OCI-LY3 (cell line): ENCODE data around the gene UBE2D4.
"Not testable (repeated sequence)": the region's sequence is repeated elsewhere in the genome, so short reads cannot be mapped to it uniquely, and the experiment has no call there.

ENCODE experiments used
- H2AFZ ChIP-seq: fragments of 200-600, 300-600 bp; shearing (Covaris generic); 2 replicates; pipeline ENCODE4 v1.6.0; 2014; ENCODE audit warnings: antibody characterized with exemption, low read depth, low read length
- H3K27ac ChIP-seq: fragments of 200-600, 300-600 bp; sonication (generic); 2 replicates; pipeline ENCODE4 v1.5.1; 2014; ENCODE audit warnings: mild to moderate bottlenecking, low read length, moderate library complexity, mixed read lengths
- H3K27me3 ChIP-seq: fragments of 200-600, 300-600 bp; sonication (generic); 2 replicates; pipeline ENCODE4 v1.6.1; 2014; ENCODE audit warnings: low read depth, low read length, mixed read lengths
- H3K36me3 ChIP-seq: fragments of 200-600, 300-600 bp; sonication (generic); replicated peaks from 2 replicates; pipeline ENCODE3; 2014; ENCODE audit warnings: low read depth, low read length, mixed read lengths
- H3K4me1 ChIP-seq: fragments of 300-600, 200-600 bp; sonication (generic); 2 replicates; pipeline ENCODE4 v1.6.1; 2014; ENCODE audit warnings: low read length, mixed read lengths
- H3K4me2 ChIP-seq: fragments of 200-600, 300-600 bp; sonication (generic); 2 replicates; pipeline ENCODE4 v1.6.1; 2014; ENCODE audit warnings: low read length, mixed read lengths
- H3K4me3 ChIP-seq: fragments of 300-600, 200-600 bp; sonication (generic); 2 replicates; pipeline ENCODE4 v1.5.1; 2014; ENCODE audit warnings: antibody characterized with exemption, mild to moderate bottlenecking, low read length, moderate library complexity
- H3K79me2 ChIP-seq: fragments of 300-600, 200-600 bp; shearing (Covaris generic); 2 replicates; pipeline ENCODE4 v1.6.1; 2014; ENCODE audit warnings: mild to moderate bottlenecking, low read length, mixed read lengths
- H3K9ac ChIP-seq: fragments of 300-600, 200-600 bp; shearing (Covaris generic); 2 replicates; pipeline ENCODE4 v1.6.0; 2014; ENCODE audit warnings: mild to moderate bottlenecking, low read length, moderate library complexity
- H3K9me3 ChIP-seq: fragments of 200-600, 300-600 bp; shearing (Covaris generic); 2 replicates; pipeline ENCODE4 v1.6.1; 2014; ENCODE audit warnings: low read length, mixed read lengths; ENCODE audit not compliant: insufficient read depth
- H4K20me1 ChIP-seq: fragments of 200-600, 300-600 bp; sonication (generic); 2 replicates; pipeline ENCODE4 v1.6.1; 2016; ENCODE audit warnings: low read length, mixed read lengths; ENCODE audit not compliant: insufficient read depth
- EZH2phosphoT487 ChIP-seq: fragments of 200-600 bp; shearing (Covaris generic); IDR thresholded peaks from 2 replicates; pipeline ENCODE4 v1.6.1; 2018; ENCODE audit warnings: antibody characterized with exemption, mixed run types, low read depth
- TF ChIP-seq, protein P1 (sequence below): fragments of 200-600, 300-600 bp; sonication (generic); IDR thresholded peaks from 2 replicates; pipeline ENCODE4 v1.5.1; 2014; ENCODE audit warnings: antibody characterized with exemption, low read length, low read depth

The UBE2D4 gene

DNA sequence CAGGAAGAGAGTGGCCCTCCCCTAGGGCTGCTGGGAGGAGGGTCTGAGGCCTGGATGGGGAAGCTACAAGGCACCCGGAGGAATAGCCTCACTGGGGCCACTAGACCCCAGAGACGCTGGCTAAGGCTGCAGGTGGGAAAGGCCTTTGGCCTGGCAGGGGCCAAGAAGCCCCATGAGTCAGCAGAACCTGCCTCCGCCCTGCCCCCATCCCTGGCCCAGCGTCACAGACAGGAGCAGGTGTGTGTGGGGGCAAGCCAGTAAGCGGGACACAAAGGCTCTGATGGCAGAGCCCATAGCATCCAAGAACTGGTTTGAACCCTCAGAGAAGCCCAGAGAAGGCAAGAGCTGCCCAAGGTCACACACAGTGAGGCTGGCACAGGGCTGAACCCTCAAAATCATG is 44.5 kb downstream of the UBE2D4 start:
- not testable (repeated sequence) for H3K27me3 ChIP-seq, H4K20me1 ChIP-seq, H3K79me2 ChIP-seq, H3K36me3 ChIP-seq, H3K4me2 ChIP-seq, H3K9ac ChIP-seq, H3K27ac ChIP-seq, H3K4me3 ChIP-seq, H3K4me1 ChIP-seq, H2AFZ ChIP-seq, H3K9me3 ChIP-seq

DNA sequence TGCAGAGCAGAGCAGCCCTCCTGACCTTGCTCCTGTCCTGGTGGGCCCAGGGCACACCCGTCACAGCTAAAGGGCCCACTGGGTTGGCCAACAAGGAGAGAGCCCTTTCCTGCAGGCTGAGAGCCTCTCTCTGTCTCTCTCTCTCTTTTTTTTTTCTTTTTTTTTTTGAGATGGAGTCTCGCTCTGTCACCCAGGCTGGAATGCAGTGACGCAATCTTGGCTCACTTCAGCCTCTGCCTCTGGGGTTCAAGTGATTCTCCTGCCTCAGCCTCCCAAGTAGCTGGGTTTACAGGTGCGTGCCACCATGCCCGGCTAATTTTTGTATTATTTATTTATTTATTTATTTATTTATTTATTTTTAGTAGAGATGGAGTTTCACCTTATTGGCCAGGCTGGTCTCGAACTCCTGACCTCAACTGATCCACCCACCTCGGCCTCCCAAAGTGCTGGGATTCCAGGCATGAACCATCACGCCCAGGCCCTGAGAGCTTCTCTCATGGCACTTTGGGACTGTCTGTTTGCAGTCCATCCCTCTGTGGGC is 47.9 kb downstream of the UBE2D4 start:
- H3K4me3 ChIP-seq, H2AFZ ChIP-seq, H3K9ac ChIP-seq, H3K79me2 ChIP-seq, H3K27me3 ChIP-seq, H3K9me3 ChIP-seq, H4K20me1 ChIP-seq, H3K4me1 ChIP-seq, H3K4me2 ChIP-seq, H3K36me3 ChIP-seq, H3K27ac ChIP-seq: not testable (repeated sequence)

DNA sequence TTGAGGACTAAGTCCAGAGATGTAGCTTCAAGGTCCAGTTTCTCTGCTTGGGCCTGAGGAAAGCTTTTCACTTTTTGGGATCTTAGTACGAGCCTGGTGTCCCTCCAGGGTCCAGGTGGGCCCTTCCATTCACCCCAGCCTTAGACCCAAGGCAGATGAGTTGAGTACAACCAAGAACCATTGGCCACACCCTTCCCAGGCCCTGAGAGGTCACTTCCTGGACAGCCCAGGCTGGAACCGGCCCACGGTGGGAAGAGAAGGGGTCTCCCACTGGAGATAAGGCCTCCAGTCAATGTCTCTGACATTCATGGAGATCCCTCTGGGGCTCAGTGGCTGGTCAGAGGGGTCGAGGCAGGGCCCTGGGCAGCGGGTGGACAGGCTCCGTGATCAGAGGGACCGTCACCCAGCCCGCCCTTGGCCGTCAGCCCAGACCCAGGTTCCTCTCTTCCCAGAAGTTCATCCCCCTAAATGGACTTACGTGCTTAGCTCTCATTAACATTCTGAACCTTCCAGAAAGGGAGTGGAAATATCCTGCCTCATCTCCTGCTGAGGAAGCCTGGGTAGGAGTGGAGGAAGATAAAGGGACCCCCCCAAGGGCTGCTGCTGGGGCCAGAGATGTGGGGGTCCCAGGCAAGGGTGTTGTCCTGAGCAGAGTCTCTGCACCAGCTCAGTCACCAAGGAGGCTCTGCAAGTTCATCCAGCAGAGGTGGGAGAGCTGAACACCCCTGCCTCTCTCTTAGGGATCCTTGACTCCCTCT is 48.7 kb downstream of the UBE2D4 start:
- H3K36me3 ChIP-seq, H3K4me2 ChIP-seq, H4K20me1 ChIP-seq, H2AFZ ChIP-seq, H3K27ac ChIP-seq, H3K9ac ChIP-seq, H3K4me3 ChIP-seq, H3K9me3 ChIP-seq, H3K79me2 ChIP-seq, H3K4me1 ChIP-seq, H3K27me3 ChIP-seq: not testable (repeated sequence)

DNA sequence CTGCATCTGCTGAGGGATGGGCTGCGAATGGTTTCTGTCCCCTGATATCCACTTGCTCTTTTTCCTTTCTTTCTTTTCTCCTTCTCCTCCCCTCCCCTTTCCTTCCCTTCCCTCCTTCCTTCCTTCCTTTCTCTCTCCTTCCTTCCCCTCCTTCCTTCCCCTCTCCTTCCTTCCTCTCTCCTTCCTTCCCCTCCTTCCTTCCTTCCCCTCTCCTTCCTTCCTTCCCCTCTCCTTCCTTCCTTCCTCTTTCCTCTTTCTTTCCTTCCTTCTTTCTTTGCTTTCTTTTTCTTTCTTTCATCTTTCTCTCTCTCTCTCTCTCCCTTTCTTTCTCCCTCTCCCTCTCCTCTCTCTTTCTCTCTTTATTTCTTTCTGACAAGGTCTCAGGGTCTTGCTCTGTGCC is 51.3 kb downstream of the UBE2D4 start:
- H3K36me3 ChIP-seq = no peaks in the 10 kb centered on the region
- H3K4me1 ChIP-seq = no peaks in the 10 kb centered on the region
- no peaks in the 10 kb centered on the region for H3K27me3 ChIP-seq
- no peak overlapping the region for H2AFZ ChIP-seq
- no peak overlapping the region for H3K9ac ChIP-seq
- no peak overlapping the region for H3K4me2 ChIP-seq
- no peaks in the 10 kb centered on the region for H3K9me3 ChIP-seq
- no peaks in the 10 kb centered on the region for H4K20me1 ChIP-seq
- H3K27ac ChIP-seq = no peak overlapping the region
- TF ChIP-seq EZH2phosphoT487 = no peak
- TF ChIP-seq, protein P1, sequence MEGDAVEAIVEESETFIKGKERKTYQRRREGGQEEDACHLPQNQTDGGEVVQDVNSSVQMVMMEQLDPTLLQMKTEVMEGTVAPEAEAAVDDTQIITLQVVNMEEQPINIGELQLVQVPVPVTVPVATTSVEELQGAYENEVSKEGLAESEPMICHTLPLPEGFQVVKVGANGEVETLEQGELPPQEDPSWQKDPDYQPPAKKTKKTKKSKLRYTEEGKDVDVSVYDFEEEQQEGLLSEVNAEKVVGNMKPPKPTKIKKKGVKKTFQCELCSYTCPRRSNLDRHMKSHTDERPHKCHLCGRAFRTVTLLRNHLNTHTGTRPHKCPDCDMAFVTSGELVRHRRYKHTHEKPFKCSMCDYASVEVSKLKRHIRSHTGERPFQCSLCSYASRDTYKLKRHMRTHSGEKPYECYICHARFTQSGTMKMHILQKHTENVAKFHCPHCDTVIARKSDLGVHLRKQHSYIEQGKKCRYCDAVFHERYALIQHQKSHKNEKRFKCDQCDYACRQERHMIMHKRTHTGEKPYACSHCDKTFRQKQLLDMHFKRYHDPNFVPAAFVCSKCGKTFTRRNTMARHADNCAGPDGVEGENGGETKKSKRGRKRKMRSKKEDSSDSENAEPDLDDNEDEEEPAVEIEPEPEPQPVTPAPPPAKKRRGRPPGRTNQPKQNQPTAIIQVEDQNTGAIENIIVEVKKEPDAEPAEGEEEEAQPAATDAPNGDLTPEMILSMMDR = no peak
- no peaks in the 10 kb centered on the region for H3K79me2 ChIP-seq
- no peak overlapping the region for H3K4me3 ChIP-seq

DNA sequence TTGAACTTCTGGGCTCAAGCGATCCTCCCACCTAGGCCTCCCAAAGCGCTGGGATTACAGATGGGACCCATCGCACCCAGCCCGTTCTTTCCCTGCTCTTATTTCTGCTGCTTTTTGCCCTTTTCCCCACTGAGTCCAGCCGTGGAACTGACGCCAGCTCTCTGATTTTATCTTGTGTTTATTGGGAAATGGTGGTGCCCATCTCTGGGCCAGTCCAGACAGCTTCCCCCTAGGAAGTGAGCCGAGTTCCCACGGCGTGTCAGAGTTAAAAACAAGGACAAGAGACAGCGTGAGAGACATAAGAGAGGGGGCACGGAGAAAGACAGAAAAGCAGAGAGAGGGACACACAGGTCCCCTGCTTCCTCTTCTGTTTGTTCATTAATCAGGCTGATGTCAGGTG is 51.9 kb downstream of the UBE2D4 start:
- not testable (repeated sequence) for H3K4me3 ChIP-seq, H3K4me1 ChIP-seq, H3K9ac ChIP-seq, H2AFZ ChIP-seq, H3K27me3 ChIP-seq, H3K79me2 ChIP-seq, H3K36me3 ChIP-seq, H4K20me1 ChIP-seq, H3K4me2 ChIP-seq, H3K27ac ChIP-seq, H3K9me3 ChIP-seq

DNA sequence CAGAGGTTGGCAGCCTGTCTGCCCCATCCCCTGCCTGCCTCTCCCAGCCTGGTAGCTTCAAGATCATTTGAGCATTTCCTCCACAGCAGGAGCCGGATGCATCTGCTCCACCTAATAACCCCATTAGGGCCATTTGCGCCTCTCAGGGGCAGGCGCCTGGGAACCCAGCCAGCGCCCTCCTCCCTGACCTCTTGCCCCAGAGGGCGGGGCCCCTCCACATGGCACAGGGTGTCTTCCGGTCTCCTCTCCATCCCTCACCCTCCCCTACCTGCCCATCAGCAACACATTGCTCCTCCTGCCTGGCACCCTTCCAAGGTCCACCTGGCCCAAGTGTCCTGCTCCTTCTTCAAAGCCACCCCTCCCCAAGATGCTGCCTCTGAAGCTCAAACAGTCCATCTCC is 56.6 kb downstream of the UBE2D4 start:
- not testable (repeated sequence) for H3K9ac ChIP-seq, H3K79me2 ChIP-seq, H3K27ac ChIP-seq, H4K20me1 ChIP-seq, H3K4me1 ChIP-seq, H3K27me3 ChIP-seq, H3K4me3 ChIP-seq, H2AFZ ChIP-seq, H3K4me2 ChIP-seq, H3K9me3 ChIP-seq, H3K36me3 ChIP-seq

DNA sequence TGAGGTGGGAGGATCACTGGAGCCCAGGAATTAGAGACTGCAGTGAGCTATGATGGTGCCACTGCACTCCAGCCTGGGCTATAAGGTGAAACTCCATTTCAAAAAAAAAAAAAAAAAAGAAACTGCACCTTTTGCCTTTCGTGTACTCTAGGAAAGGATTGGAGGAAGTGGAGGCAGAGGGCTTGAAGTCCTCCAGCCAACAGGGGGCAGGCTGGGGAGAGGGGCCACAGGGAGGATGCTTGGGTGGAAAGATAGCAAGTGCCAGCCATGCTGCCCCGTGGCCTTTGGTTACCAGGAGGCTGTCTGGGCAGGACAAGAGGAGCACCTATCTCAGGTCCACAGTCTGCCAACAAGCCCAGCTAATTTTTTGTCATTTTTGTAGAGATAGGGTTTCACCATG is 57.5 kb downstream of the UBE2D4 start:
- not testable (repeated sequence) for H3K27ac ChIP-seq, H4K20me1 ChIP-seq, H3K4me2 ChIP-seq

More for the DNA sequence above, 57.5 kb downstream of the UBE2D4 start:
- not testable (repeated sequence) for H3K36me3 ChIP-seq, H3K9ac ChIP-seq, H3K27me3 ChIP-seq, H3K9me3 ChIP-seq, H3K79me2 ChIP-seq, H3K4me1 ChIP-seq, H2AFZ ChIP-seq, H3K4me3 ChIP-seq
